NCI-H1105 (cell line): ENCODE results near the gene PRKCH.

Source experiments
- DNase-seq: peaks from one replicate; lab custom pipeline; 2025; lab: John Stamatoyannopoulos, UW

PRKCH gene

DNA sequence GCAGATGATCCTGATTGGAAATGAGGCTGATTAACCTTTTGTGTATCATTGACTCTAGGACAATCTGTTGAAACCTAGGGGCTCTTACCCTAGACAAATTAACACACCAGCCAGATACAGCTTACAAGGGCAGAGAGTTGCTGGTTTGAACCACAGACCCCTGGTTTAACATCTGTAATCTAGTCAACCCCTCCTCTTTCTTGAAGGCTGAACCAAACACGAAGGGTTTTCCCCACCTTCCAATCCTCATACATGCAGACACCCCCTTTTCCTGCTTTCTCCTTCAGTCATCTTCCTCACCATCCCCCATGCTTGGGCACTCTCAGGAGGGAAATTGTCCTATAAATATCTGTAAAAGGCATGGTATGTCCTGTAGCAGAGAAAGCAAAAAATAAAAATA is 247.9 kb downstream of the PRKCH start:
- no peak for DNase-seq

DNA sequence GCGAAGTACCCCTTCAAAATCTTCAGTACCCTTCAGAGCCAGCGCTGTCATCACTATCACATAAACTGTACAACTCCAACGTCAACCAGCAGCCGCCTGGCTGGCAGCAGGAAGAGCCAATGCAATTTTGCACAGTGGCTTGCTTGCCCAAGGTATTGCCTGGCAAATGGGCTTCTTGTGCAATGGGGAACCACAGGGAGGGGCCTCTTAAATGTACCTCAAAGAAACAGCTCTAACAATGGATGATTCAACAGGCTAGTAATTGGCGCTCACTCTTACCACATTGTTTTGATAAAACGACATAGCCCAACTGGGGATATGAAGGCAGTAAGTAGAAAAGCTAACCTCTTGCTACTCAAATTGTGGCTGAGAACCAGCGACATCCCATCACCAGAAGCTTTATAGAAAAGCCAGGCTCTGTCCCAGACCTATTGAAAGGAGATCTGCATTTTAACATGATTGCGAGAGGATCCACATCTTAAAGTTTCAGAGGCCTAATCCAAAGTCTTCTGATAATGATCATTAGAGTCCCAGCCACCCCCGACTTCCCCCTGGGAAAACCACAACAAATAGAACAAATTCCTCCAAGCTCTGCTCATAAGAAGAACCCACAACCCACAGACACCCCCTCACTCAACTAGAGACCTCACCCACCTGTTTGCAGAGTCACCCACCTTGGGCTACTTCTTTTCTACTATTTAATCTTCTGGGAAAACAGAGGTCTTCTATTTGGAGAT is 248.6 kb downstream of the PRKCH start:
- no peak for DNase-seq

DNA sequence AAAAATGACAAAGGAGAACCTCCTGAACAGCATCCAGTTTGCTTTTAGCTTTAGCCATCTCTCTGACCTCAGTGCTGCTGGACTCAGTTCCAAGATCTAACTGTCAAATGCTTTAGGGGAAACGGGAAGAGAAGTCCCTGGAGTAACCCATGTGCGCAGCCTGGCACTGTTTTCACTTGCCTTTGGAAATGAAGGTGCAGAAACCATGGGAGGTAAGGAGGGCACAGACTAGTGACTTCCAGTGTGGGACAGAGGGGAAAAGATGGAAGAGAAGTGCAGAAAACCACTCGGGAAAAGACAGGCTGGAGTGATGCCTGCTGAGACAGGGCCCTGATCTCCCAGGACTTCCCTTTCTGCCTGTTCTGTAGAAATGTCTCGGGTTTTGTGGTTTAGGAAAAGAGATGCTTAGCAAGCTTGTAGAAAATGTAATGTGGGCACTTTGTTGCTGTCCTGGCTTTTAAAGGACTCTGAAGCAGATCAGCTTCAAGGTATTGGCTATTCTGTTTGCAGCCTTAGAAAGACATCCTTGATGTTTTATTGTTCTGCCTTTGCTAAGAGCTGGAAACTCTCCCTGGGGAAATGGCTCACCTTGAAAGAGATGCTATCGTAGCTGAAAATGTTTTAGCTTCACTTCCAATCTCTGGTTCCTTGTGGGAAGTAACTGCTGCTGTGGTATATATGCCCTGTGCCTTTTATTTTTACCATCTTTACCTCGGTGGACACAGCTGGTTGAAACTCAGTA is 249.3 kb downstream of the PRKCH start:
- DNase-seq = no peak

DNA sequence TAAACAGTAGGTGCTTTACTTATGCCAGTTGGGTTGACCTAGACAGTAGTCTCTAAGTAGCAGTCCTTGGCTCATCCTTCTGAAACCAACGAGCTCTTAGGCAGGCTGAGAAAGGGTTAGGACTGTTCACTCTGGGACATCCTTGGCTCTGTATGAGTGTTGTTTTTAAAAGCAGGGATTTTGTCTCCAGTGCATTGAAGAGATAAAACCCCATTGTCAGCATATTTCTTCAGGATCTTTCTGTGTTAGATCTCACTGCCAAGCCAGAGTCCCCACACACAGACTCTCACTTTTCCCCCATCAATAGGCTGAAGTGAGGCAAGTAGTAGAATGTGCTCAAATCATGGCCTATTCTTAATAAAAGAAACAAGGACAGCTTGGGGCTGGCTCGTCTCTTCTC is 250.5 kb downstream of the PRKCH start:
- no peak for DNase-seq

DNA sequence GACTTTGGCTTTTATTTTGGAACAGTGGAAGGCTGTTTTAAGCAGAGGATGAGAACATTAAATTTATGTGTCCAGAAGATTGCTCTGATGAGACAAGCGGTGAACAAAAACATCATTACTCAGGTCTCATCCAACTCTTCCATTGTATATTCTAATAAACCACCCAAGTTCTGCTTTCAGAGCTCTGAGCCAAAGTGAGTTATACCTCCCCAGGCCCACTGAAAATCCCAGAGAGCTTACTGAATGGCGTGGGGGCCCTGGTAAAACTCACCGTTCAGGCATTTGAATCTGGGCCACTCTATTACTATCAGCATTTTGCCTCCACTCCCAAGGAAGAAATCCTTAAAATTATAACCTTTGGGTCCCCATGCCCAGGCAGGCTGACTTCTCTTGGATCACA is 251.9 kb downstream of the PRKCH start:
- no peak for DNase-seq

- no peak for DNase-seq
These were observed 252.6 kb downstream of the PRKCH start for GRCh38 chr14:61573748-61574513.

DNA sequence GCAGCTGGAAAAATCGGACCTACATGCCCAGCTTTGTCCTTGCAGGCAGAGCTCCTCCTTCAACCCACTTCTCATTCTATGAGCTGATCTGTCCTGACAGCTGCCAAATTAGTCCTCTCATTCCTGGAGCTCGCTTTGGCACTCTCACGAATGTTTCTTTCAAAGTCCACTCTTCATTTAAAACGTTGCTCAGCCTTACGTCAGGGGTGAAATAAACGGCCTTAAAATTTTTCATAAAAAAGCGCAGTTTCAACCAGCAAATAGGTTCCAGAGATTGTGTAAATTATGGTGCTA is 253.1 kb downstream of the PRKCH start:
- no peak for DNase-seq

GRCh38 chr14:61575126-61575525 is 253.7 kb downstream of the PRKCH start:
- DNase-seq = no peak

DNA sequence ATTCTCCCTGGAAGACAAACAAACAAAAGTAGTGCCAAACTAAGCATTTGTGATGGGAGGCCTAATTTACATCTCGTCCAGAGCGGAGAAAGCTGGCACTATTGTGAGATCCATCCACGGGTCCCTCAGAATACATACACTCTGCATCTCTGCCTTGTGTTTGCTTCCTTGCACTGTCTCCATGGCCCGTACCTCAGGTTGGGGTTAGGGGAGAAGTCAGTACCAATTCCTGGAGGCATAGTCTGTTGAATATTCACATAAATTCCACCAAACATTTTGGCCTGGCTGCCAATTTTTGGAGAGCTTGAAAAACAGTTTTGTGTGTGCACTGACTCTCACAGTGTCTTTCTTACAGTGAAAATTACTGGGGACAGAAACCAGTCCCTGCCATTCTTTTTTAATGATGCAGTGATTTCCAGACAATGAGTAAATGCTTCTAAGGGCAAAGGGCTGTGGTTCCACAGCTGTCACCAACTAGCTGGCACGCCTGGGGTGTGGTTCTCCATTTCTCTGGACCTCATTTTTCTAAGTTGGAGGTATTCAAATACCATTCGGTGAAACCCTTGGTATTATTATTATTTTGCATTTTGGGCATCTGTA is 254.3 kb downstream of the PRKCH start:
- no peak for DNase-seq

DNA sequence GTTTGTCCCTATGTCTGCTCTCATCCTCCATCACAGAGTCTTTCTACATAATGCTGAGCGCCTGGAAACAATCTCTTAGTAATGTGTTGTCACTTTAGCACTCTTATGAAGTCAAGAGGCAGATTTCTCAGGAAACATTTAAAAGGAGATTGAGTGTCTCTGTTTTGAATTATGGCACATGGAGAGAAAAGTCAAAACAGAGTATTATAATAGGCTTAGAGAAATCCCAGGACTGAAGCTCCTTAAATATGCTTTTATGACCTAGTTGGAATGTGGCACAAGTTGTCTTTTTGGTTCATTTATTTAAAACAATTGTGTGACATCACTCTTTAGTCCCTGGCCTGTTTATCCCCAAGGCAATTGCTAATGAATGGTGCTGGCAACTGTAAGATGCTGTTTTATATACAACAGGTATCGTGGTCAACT is 256.1 kb downstream of the PRKCH start:
- DNase-seq = no peak

DNA sequence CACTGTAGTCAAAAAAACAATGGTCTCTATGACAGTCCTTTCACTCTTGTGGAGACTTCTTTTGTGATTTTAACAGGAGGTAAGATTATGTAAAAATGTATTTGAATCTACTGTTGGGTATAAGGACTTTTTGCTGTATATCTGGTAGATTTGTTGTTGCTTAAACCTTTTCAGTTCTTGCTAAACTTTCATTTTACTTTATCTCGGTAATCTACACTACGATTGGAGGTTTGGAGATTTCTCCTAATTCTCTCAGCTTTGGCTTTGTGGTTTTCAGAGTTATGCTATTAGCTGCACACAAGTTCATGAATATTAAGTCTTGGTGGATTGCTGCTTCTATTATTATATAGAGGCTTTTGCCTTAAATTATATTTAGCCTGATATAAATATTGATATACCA is 257.4 kb downstream of the PRKCH start:
- no peak for DNase-seq

DNA sequence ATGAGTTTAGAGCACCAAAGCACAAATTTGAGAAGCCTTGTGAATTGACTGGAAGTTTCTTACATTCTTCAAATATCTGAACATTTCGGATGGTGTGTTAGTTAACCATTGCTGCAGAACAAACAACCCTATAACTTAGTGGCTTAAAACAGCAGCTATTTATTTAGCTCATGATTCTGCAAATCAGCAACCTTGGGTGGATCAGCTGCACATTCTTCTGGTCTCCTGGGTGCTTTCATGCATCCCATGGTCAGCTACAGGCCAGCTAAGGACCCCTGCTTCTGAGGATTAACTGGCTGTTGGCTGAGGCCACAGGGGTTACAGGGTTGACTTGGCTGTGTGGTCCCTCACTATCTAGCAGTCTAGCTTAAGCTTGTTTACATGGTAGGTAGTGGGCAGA is 260.0 kb downstream of the PRKCH start:
- DNase-seq = no peak

GRCh38 chr14:61581955-61582615 is 260.7 kb downstream of the PRKCH start:
- no peak for DNase-seq

DNA sequence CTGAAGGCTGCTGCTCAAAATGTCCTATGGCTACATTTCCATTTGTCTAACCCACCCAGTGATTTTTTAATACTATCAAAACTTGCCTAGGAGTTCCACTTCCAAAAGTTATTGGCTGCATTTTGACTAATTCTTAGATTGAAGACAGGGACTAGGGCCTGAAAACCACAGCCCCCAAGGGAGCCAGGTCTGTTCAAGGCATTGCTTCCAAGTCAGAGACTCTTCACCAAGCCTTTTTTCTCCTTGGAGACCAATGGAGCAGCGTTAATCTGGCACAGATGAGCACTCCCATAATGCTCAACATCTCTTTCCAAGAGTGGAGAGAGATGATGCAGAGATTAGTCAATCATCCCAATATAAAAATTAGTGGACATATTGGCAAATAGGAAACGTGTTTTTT is 261.4 kb downstream of the PRKCH start:
- no peak for DNase-seq

DNA sequence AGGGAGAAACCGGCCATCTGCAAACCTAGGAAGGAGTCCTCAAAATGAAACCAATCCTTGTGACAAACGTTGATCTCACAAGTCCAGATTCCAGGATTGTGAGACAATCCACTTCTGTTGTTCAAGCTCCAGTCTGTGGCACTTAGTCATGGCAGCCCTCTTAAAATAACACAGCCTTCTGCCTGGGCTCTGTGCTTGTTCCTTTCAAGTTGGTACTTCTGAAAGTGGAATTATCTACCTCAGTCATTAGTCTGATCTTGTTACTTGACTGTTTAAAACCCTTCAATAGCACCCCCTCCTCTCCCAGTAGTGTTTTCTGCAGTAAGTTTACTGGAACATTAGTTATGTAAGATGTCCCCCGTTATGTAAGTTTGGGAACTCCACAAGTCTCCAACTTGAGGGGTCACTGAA is 263.0 kb downstream of the PRKCH start:
- no peak for DNase-seq

DNA sequence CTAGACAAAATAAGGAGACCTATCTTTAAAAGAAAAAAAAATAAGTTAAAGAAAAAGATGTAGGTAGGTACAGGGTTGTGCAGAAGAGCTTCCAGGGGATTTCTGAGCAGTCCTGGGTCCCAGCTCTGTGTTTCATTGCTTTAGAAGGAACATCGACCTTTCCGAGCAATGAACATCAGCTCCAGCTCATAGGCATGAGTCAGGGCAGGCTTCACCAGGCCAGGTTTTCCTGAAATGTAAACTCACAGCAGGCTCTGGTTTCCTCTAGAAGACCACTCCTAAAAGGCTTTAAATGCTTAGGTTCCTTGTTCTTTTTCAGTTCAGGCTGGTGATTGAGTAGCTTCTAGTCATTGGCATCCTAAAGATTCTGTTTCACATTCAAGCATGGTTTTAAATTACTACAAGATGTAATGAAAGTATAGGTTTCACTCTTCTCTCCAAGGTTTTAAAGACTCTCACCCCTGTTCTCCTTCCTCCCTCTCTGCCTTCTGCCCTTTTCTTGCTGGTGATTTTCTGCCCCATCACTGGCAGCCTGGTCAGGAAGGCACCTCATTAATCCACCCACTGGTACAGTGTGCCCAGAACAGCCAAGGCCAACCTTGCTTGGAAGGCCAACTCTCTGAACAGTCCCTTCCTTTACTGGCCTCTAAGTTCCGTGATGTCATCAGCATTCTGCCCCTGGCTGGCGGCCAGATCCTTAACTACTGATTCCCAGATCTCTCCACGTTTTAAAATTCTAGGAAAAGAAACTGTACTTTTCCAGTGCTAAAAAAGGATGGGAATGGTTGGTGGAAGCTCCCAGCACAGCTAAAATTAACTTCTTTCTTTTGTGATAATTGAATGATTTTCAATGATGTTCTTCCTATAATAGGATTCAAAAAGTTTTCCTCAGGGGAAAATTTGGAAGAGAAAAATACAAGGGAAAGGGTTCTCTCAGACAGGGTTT is 264.5 kb downstream of the PRKCH start:
- DNase-seq = no peak

DNA sequence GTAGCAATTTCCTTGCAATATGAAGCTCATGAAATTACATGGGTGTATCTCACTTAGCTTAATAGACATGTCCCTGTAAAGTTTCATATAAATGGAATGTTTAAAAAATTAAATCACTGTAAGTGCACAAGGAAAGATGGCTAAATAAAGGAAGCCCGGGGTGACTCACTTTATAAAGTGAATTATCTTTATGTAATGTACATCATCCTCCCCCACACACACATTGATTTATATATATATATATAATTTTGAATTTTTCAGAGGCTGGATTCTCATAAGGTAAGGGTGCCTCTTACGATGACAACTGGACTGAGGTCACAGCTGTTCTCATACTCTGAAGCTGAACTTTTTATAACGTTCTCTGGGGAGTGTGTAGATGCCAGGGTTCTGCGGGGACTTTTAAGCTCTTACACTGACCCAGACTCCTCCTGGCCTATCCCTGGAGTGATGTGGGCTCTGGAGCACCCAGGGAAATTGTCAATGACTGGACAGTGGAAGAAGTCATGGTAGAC is 265.2 kb downstream of the PRKCH start:
- no peak for DNase-seq

DNA sequence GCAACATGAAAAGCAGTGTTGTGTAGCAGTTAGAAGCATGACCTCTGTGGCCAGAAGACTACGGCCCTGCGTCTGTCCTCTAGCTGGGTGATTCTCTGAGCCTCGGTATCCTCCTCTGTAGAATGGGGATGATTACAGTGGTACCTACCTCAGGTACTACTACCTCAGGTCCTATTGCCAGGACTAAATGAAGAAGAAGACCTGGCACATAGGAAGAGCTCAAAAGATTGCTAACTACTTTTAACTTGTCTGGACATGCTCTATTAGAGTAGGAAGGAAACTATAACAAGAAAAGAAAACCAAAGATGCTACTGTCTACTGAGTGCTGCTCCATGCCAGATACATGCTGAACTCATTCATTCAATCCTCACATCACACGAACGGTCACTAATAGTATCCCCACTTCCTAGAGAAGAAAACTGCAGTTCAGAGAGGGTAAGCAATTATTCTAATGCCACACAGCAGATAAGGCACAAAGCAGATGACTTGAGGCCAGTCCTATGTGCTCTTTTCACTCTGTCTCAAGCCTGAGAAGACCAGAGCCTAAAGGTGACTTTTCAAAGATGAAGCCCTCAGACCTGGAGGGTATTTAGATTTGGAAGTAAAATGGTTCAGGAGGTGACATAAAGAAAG is 265.8 kb downstream of the PRKCH start:
- no peak for DNase-seq

DNA sequence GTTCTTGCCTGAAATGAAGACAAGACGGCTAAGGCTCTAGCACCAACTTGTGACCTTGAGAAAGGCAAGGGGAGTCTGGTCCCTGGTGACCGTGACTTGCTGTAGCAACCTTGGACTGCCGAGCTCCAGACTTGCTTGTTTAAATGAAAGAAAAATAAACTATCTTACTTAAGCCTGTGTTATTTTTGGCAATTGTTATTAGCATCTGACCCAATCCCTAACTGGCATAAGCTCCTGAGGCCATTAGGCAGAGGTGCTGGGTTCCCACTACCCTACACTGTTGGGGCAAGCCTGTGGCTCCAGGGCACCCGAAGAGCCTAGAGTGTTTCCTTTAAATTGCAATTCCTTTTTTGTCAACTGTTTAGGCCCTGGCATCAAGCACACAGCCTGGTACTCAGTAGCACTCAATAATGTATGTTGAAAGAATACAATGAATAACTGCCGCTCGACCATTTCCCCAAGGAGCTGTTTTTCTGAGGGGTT is 267.1 kb downstream of the PRKCH start:
- DNase-seq = no peak
